Measurements from ENCODE around the gene CNP. TPM values are rescaled to one million over a fixed set of nuclear protein-coding genes. Genes with fewer than 3 reads are reported as not detected.

The CNP gene
- total RNA-seq, 1 experiment from 2014 or later: 35.2 TPM

DNA sequence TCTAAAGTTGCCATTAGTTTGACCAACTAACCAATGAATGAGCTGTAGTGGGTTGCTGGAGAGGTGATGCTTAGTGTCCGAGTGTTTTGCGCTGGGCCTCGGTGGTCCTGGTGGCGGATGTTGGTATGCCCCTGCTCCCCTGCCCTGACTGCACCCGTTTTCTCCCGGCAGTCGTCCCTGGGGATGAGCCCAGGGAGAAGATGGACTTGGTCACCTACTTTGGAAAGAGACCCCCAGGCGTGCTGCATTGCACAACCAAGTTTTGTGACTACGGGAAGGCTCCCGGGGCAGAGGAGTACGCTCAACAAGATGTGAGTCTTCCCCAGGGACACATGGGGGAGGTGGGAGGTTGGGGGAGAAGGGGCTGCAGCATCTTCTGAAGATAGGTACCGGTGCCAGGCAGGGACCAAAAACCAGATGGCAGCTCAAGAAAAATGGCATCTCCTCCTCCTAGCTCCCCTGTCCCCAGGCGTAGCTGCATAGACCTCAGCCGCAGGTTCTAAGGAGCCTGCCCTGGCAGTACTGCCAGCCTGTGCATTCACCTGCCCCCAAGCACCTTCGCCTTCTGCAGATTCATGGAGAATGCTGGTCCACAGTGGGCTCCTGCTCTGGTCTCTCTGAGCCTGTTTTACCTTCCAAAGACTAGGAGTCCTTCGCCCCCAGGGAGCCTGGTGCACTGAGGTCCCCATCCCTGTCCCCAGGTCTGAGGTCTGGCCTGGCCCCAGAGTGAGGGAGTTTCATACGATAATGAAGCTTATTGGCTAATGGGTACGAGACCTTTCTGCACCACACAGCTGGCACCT is 5.3 kb downstream of the CNP start:
- DNase-seq (ENCODE audit: extremely low read depth, low read depth): no peak

- no peak for DNase-seq (ENCODE audit: extremely low read depth, low read depth)
Measured at GRCh38 chr17:41972571-41973407, 6.2 kb downstream of the CNP start.

GRCh38 chr17:41973408-41973811 is 6.8 kb downstream of the CNP start:
- DNase-seq (ENCODE audit: extremely low read depth, low read depth): no peak

DNA sequence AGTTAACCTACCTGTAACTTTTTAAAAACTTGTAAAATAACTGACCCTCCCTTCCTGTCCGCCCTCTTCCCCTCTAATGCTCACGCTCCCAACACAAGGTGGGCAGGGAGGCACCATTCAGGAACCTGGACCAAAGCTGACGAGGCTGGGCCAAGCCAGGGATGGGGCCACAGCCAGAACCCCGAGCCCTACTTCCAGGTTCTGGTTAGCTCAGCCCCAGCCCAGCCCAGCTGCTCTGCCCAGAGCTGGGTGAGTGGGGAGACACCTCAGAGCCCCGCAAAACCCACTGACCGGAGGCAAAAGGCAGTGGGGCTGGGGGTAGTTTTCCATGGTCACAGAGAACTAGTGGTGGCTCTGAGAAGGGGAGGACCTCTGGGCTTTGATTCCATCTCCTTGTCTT is 7.4 kb downstream of the CNP start:
- DNase-seq (ENCODE audit: extremely low read depth, low read depth): no peak

DNA sequence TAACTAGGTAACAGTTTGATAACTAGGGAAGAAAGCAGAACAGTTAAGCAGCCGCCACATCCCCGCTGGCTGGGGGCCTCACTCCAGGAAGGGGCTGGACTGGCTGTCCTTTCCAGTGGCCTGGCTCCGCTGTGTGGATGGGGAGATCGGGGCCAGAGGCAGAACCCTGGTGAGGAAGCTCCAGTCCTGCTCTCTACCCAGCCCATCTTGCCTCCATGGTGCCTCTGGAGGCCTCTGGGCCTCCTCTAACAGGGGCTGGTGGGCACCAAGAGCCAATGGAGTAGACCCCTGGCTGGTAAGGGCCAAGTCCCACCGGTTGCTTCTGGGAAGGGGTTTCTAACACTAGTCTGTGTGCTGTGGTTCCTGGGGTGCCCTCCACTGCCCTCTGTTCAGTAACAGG is 8.1 kb downstream of the CNP start:
- DNase-seq (ENCODE audit: extremely low read depth, low read depth): no peak

DNA sequence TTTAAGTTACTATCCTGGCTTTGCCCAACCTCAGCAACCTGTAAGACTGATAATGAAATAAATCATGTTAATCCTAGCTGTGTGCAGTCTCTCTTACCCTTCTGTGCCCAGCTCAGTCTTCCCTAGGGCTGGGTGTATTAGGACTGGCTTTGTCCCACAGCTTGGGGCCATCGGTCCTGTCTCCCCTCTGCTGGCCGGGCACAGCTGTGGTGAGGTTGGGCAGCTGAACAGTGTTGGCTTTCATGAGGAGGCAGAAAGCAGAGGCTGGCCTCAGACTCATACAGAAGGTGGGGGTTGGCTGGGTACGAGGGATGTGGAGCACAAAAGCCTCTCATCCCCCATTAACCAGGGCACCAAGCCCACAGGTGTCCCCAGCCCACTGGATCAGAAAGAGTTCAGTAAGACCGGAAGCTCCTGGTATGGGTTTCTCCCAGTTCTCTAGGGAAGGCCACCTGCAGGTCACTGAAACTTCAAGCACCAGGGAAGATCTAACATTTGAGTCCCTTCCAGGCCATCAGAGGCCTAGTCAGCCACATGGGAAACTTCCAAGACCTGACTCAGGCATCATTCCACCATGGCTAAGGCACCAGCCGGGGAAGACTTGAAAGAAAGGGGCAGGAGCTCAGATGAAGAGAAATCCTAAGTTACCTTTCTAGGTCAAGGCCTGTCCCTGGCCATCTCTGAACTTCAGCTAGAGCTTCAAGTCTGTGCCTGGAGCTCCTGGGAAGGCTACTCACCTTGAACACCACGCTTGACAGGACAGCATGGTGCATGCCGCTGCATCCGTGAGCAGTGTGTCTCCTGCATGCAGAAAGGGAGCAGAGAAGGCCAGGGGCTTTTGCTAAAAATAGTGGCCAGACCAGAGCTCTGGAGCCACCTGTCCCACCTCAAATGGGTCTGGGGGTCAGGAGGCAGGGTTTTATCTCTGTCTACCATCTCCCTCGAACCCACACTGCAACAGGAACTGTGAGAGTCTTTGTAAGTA is 8.8 kb downstream of the CNP start:
- DNase-seq (ENCODE audit: extremely low read depth, low read depth): no peak

GRCh38 chr17:41976142-41976768 is 9.7 kb downstream of the CNP start:
- DNase-seq (ENCODE audit: extremely low read depth, low read depth): no peak

DNA sequence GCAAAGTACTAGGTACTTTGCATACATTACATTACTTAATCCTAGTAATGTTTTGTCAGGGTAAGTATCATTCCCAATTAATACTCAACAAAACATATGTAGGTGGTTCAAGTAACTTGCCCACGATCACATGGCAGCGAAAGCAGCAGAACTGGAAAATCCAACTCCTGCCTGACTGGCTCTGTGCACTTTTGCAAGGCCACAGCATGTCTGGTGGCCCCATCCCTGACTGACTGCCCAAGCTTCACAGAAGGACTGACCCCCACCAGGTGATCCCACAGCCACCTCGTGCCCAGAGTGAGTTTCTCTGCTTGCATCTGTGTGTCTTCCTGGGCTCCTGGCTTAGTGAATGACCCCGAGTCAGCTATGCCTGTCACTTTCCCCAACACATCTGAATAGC is 11.4 kb downstream of the CNP start:
- no peak for DNase-seq (ENCODE audit: extremely low read depth, low read depth)

GRCh38 chr17:41982026-41982760 is 15.6 kb downstream of the CNP start:
- no peak for DNase-seq (ENCODE audit: extremely low read depth, low read depth)

DNA sequence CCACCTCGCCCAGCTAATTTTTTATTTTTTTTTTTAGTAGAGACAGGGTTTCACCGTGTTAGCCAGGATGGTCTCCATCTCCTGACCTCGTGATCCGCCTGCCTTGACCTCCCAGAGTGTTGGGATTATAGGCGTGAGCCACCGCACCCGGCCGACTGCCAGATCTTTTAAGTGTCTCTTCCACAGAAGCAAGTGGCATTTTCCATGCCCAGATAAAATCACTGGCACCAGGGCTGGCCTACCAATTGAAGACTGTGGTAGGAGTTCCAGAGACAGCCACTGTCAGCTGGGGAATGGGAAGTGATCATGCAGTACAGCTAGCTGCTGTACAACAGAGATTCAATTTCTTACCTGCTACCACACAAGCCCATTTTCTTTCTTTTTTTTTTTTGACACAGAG is 17.9 kb downstream of the CNP start:
- DNase-seq (ENCODE audit: extremely low read depth, low read depth): no peak

GRCh38 chr17:41985919-41986318 is 19.3 kb downstream of the CNP start:
- DNase-seq (ENCODE audit: extremely low read depth, low read depth): no peak

DNA sequence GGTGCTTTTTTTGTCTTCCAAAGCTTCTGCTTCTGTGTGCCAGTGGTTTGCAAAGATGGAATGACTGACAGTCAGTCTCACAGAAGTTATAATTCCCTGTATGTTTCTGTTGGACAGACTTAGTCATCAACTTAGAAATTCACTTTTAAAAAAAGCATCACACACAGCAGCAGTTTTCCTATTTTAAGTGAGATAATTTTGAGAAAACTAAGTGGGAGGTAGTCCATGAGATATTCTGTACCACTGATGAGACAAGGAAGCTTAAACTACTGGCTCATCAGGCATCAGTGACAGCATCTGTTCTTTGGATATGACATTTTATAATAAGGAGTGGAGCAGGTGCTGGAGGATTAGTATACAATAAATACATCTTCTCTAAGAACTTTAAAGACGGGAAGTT is 20.0 kb downstream of the CNP start:
- DNase-seq (ENCODE audit: extremely low read depth, low read depth): no peak

DNA sequence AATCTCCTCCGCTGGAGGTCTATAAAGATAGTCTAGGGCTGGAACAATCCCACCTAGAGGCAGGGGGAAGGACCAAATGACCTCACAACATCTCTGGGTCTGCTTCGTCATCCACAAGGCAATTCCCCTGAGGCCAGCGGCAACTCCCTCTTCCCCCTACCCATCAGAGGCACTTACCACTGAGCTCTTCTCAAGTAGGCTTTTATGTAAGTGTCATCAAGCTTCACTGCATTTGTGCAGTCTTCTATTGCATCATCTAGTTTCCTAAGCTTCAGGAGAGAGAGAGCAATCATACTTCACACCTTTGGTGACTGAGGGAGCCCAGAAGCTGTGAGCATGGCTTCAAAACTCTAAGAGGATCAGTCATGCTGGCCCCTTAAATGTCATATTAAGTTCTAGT is 21.0 kb downstream of the CNP start:
- DNase-seq (ENCODE audit: extremely low read depth, low read depth): no peak

DNA sequence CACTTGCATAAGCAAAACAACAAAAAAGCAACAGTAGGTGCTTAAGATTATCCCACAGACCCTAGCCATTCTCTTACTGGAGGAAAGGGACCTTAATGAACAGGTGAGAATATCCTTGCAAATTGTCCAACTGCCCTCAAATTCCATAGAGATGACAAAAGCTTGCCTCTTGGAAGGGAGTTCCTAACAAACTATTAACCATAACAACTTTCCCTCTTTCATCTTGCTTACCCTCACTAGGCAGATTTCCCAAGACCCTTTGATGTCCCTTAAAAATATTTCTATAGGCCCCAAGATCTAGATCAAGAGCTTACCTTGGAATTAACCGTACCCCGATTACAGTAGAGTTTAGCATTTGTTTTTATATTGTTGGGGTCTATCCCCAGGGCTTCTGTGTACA is 21.8 kb downstream of the CNP start:
- no peak for DNase-seq (ENCODE audit: extremely low read depth, low read depth)

DNA sequence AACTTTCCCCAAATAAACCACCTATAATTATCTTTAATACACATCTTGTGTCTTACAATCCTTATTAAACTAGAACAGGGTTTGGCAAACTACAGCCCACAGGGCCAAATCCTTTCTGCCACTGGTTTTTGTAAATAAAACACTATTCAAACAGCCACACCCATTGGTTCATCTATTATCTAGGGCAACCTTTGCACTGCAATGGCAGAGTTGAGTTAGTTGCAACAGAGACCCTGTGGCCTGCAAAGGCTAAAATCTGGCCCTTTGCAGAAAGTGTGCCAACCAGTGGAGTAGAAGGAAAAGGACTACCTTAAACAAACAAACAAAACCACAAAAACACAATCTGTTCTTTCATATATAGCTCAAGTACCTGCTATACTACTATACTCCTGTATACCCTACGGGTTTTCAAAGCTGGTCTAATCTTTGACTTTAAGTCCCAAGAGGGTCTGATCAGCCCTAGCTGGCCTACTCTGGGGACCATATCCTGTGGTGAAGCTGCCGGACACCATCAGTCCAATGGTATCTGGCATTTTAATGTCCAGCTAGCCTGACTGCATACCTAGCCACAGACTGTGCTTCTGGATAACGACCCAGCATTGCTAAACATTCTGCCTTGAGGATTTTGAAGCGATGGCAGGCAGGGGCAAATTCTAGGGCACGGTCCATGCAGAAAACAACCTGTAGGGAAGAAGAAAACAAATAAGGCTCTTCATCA is 23.3 kb downstream of the CNP start:
- no peak for DNase-seq (ENCODE audit: extremely low read depth, low read depth)

DNA sequence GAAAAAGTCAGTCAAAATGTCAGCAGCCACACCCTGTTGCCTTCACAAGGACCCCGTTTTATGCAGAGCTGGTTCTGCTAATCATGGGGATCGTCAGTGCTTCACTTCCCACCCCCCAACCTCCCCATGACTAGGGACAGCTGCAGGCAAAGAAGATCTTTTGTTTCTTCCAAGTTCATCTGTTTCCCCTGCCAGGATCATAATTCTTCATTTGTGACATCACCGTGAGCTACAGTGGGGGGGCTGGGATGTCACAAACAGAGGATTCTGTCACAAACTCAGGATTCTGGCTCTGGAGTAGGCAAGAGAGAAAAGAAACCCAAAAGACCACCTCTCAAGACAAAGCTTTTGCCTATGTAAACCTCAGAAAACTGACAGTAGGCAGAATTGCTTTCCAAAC is 26.0 kb downstream of the CNP start:
- no peak for DNase-seq (ENCODE audit: extremely low read depth, low read depth)

GRCh38 chr17:41996855-41997164 is 30.2 kb downstream of the CNP start:
- DNase-seq (ENCODE audit: extremely low read depth, low read depth): no peak

DNA sequence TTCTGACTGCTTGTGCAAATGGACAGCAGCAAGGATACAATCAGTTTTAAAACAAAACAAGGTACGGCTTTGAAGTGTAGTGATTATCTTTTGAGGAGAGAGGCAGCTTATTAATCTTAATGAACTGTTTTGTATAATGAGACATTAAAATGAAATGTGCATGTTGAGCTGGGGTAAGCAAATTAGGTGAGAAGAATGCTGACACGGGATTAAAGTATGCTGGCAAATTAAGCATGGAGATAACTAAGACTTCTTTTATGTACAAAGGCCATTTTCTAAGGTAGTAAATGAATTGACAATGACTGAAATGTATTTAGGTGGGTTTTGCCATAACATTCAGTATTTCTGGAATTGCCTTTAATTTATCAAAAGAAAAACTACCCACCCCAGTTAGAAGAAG is 31.9 kb downstream of the CNP start:
- DNase-seq (ENCODE audit: extremely low read depth, low read depth): no peak

GRCh38 chr17:42000413-42001133 is 34.0 kb downstream of the CNP start:
- no peak for DNase-seq (ENCODE audit: extremely low read depth, low read depth)

All from NCI-H460 (cell line).